B cell (primary cell): Measurements from ENCODE around the gene SLC30A1.

Experiments
- CTCF ChIP-seq: fragments of 200-600 bp; IDR thresholded peaks from one replicate; pipeline ENCODE4 v1.8.0; 2022; ENCODE audit warnings: antibody characterized with exemption, mild to moderate bottlenecking
- EZH2 ChIP-seq: IDR thresholded peaks from 2 replicates; pipeline ENCODE4 v1.6.1; 2012; ENCODE audit warnings: borderline replicate concordance, low read depth, mild to moderate bottlenecking, moderate library complexity, low read length; ENCODE audit not compliant: insufficient read depth, poor library complexity, severe bottlenecking

- no peak for TF ChIP-seq CTCF
- TF ChIP-seq EZH2: no peak
These were observed 27.1 kb downstream of the SLC30A1 start for GRCh38 chr1:211551638-211552460.
